ENCODE measurements around the gene STMN1.
A peak's percentile ranks its signal among the peaks of the same experiment; 100 is the strongest.

STMN1 gene

GRCh38 chr1:25918615-25919014, 12.4 kb upstream of the STMN1 start:
- in situ Hi-C loops (cut with HindIII; ENCODE audit: low sequenced_read_pairs) = no loop called here
- TF ChIP-seq, protein P1, sequence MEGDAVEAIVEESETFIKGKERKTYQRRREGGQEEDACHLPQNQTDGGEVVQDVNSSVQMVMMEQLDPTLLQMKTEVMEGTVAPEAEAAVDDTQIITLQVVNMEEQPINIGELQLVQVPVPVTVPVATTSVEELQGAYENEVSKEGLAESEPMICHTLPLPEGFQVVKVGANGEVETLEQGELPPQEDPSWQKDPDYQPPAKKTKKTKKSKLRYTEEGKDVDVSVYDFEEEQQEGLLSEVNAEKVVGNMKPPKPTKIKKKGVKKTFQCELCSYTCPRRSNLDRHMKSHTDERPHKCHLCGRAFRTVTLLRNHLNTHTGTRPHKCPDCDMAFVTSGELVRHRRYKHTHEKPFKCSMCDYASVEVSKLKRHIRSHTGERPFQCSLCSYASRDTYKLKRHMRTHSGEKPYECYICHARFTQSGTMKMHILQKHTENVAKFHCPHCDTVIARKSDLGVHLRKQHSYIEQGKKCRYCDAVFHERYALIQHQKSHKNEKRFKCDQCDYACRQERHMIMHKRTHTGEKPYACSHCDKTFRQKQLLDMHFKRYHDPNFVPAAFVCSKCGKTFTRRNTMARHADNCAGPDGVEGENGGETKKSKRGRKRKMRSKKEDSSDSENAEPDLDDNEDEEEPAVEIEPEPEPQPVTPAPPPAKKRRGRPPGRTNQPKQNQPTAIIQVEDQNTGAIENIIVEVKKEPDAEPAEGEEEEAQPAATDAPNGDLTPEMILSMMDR (IDR thresholded peaks at IDR 0.05; ENCODE audit: low read depth, low read length) = no peak
- DNase-seq (ENCODE audit: low read depth, low spot score) = no peak
- no peak overlapping the region for H3K4me3 ChIP-seq (ENCODE audit: low read depth, low read length)

GRCh38 chr1:25917996-25918395, 11.8 kb upstream of the STMN1 start:
- in situ Hi-C loops (cut with HindIII; ENCODE audit: low sequenced_read_pairs) = no loop called here
- H3K4me3 ChIP-seq (ENCODE audit: low read depth, low read length) = no peak overlapping the region
- DNase-seq (ENCODE audit: low read depth, low spot score) = no peak
- TF ChIP-seq, protein P1 (IDR thresholded peaks at IDR 0.05; ENCODE audit: low read depth, low read length) = no peak

- TF ChIP-seq, protein P1 (IDR thresholded peaks at IDR 0.05; ENCODE audit: low read depth, low read length) = no peak
- in situ Hi-C loops (cut with HindIII; ENCODE audit: low sequenced_read_pairs) = no loop called here
Observed at GRCh38 chr1:25916460-25916859, 10.2 kb upstream of the STMN1 start.

GRCh38 chr1:25914074-25914995, 8.1 kb upstream of the STMN1 start:
- H3K4me3 ChIP-seq (ENCODE audit: low read depth, low read length) = no peak overlapping the region
- DNase-seq (ENCODE audit: low read depth, low spot score) = no peak
- in situ Hi-C loops (cut with HindIII; ENCODE audit: low sequenced_read_pairs) = no loop called here
- TF ChIP-seq, protein P1 (IDR thresholded peaks at IDR 0.05; ENCODE audit: low read depth, low read length) = no peak

More at GRCh38 chr1:25916460-25916859, 10.2 kb upstream of the STMN1 start:
- no peak for DNase-seq (ENCODE audit: low read depth, low spot score)
- no peak overlapping the region for H3K4me3 ChIP-seq (ENCODE audit: low read depth, low read length)

DNA sequence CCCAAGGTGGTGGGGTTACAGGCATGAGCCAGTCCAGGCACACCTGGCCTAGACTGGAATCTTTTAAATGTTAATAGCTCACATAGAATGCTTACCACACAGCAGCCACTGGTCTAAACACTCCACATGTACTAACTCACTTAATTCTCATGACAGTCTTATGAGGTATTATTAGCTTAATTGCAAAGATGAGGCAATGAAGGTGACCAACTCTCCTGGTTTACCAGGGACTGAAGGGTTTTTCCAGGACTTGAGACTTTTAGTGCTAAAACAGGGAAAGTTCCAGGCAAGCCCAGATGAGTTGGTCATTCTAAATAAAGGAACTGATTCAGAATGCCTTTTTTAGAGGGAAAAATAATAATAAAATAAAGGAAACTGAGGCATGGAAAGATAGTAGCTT, 7.0 kb upstream of the STMN1 start:
- TF ChIP-seq, protein P1 (IDR thresholded peaks at IDR 0.05; ENCODE audit: low read depth, low read length) = no peak
- no peak overlapping the region for H3K4me3 ChIP-seq (ENCODE audit: low read depth, low read length)
- DNase-seq (ENCODE audit: low read depth, low spot score) = no peak
- in situ Hi-C loops (cut with HindIII; ENCODE audit: low sequenced_read_pairs) = no loop called here

GRCh38 chr1:25912076-25912831, 6.0 kb upstream of the STMN1 start:
- DNase-seq (ENCODE audit: low read depth, low spot score) = peak; percentile 74
- in situ Hi-C loops (cut with HindIII; ENCODE audit: low sequenced_read_pairs) = no loop called here
- no peak overlapping the region for H3K4me3 ChIP-seq (ENCODE audit: low read depth, low read length)
- TF ChIP-seq, protein P1 (IDR thresholded peaks at IDR 0.05; ENCODE audit: low read depth, low read length) = no peak

Data from astrocyte of the spinal cord (primary cell).